HFFc6 (cell line): ENCODE data around the gene FGF9. TPM values are rescaled to one million over a fixed set of nuclear protein-coding genes. Genes with fewer than 3 reads are reported as not detected.

Source experiments
- DNase-seq: peaks from one replicate; pipeline ENCODE4 v3.0.0-alpha.2; 2018
- H3K27ac Mint-ChIP-seq: 2 replicates; pipeline ENCODE4 v1.8.0; 2020; ENCODE audit warnings: mild to moderate bottlenecking, mixed read lengths
- H3K27me3 Mint-ChIP-seq: 2 replicates; pipeline ENCODE4 v1.8.0; 2021; ENCODE audit warnings: mild to moderate bottlenecking, moderate library complexity, mixed read lengths; ENCODE audit not compliant: insufficient read depth
- H3K36me3 Mint-ChIP-seq: 2 replicates; pipeline ENCODE4 v1.8.0; 2021; ENCODE audit warnings: low read depth, mixed read lengths
- H3K4me1 Mint-ChIP-seq: 2 replicates; pipeline ENCODE4 v1.8.0; 2020; ENCODE audit warnings: low read depth, mixed read lengths
- H3K4me3 Mint-ChIP-seq: 2 replicates; pipeline ENCODE4 v1.8.0; 2020; ENCODE audit warnings: mild to moderate bottlenecking, moderate library complexity, mixed read lengths
- H3K9me3 Mint-ChIP-seq: 2 replicates; pipeline ENCODE4 v1.8.0; 2020; ENCODE audit warnings: mild to moderate bottlenecking, mixed read lengths
- total RNA-seq, 6 experiments: library from RNA; stranded (reverse); fragmentation: NEBNext Ultra II Directional; extraction: Animal tissue kit (Norgen Biotek cat#: 25700); gene quantifications; 2 replicates in 1 of 6; 3 replicates in 5 of 6; pipeline ENCODE4 v1.2.3, GENCODE V29; 2021
- TF ChIP-seq, protein P1 (sequence below): fragments of 200-600 bp; sonication (generic); IDR thresholded peaks from 2 replicates; pipeline ENCODE4 v1.5.0; 2021; ENCODE audit warnings: antibody characterized with exemption, mild to moderate bottlenecking

The FGF9 gene
- total RNA-seq, 6 experiments from 2014 or later, result not detected

DNA sequence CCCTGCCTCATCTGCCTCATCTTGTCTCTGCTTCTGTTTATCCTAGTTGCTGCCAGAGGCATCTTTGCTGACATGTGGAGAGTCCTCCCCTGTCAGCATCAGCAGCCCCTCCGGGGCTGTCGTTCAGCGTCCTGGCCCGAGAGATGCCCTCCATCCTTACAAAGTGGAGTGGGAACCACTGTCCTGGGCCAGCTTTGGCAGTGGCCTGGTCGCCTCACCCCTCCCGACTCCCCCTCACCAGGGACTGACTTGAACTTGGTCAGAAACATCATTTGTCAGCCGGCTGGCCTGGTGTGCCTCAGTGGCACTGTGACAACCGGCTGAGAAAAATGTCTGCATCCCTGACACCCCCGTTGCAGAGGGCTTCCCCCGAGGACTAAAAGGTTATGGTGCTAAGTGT is 20.6 kb downstream of the FGF9 start:
- Mint-ChIP-seq H3K4me1 (no peaks in the 10 kb centered on the region), H3K9me3 (no peaks in the 10 kb centered on the region), H3K4me3 (no peak overlapping the region), H3K36me3 (no peaks in the 10 kb centered on the region), H3K27ac (no peak overlapping the region), H3K27me3 (peaks cover 19% of the 10 kb centered on the region)
- no peak for DNase-seq
- TF ChIP-seq, protein P1, sequence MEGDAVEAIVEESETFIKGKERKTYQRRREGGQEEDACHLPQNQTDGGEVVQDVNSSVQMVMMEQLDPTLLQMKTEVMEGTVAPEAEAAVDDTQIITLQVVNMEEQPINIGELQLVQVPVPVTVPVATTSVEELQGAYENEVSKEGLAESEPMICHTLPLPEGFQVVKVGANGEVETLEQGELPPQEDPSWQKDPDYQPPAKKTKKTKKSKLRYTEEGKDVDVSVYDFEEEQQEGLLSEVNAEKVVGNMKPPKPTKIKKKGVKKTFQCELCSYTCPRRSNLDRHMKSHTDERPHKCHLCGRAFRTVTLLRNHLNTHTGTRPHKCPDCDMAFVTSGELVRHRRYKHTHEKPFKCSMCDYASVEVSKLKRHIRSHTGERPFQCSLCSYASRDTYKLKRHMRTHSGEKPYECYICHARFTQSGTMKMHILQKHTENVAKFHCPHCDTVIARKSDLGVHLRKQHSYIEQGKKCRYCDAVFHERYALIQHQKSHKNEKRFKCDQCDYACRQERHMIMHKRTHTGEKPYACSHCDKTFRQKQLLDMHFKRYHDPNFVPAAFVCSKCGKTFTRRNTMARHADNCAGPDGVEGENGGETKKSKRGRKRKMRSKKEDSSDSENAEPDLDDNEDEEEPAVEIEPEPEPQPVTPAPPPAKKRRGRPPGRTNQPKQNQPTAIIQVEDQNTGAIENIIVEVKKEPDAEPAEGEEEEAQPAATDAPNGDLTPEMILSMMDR, result no peak

DNA sequence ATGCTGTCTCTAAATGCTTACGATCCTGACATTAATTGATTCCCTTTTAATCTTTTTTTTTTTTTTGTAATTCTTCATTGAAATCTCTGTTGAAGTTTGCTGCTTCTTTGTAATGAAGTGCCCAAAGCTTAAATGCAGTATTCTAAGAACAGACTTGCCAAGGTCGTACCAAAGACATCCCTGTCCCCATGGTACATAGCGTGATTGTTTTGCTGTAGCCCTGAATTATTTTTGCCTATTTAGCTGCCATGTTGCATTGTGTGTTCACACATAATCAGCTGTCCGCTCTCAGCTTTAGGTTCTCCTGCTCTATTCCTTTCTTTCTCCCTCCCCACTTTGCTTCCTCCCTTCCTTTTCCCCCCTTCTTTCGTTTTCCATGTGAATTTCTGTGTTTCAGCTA is 21.1 kb downstream of the FGF9 start:
- H3K4me3 Mint-ChIP-seq, result no peak overlapping the region
- TF ChIP-seq, protein P1, result no peak
- no peak overlapping the region for H3K27ac Mint-ChIP-seq
- H3K4me1 Mint-ChIP-seq, result no peaks in the 10 kb centered on the region
- no peaks in the 10 kb centered on the region for H3K9me3 Mint-ChIP-seq
- no peak for DNase-seq
- peaks cover 19% of the 10 kb centered on the region for H3K27me3 Mint-ChIP-seq
- H3K36me3 Mint-ChIP-seq, result no peaks in the 10 kb centered on the region

DNA sequence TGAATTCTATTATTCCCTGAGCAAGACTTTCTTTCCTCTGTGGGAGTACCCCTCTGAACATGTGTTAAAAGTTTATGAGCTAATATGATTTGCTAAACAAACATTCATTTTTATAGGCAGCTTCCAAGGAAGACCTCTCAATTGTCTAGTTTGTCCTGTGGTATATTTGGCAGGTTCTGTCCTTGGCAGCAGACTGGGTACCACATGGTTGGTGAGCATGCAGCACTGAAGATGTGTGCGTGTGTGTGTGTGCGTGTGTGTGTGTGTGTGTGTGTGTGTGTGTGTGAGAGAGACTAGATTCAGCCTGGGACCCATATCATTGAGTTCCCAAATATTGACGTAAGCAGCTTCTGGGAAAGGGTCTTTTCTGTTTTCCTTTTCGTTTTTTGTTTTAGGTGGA is 24.0 kb downstream of the FGF9 start:
- H3K36me3 Mint-ChIP-seq, result no peaks in the 10 kb centered on the region
- H3K27me3 Mint-ChIP-seq, result peaks cover 12% of the 10 kb centered on the region
- no peak for DNase-seq
- no peak overlapping the region for H3K4me3 Mint-ChIP-seq
- TF ChIP-seq, protein P1, result no peak
- no peaks in the 10 kb centered on the region for H3K9me3 Mint-ChIP-seq
- no peak overlapping the region for H3K27ac Mint-ChIP-seq
- H3K4me1 Mint-ChIP-seq, result no peaks in the 10 kb centered on the region

DNA sequence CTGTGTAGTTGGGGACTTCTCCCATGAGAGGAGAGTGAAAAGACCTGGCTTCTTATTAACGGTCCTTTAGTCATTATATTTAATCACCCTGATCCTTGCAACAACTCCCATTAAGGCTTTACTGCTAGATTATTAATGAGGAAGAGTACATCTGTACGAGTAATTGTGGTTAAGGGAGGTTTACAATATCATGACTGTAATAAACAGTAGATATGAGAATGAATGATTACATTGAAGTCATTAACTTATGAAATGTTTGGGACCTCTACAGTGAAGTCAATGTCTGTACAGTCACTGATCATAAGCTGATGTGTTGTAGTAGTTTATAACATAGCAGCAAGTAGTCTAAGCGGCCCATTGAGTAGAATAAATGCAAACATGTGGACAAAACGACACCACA is 24.7 kb downstream of the FGF9 start:
- no peaks in the 10 kb centered on the region for H3K4me1 Mint-ChIP-seq
- DNase-seq, result no peak
- H3K9me3 Mint-ChIP-seq, result no peaks in the 10 kb centered on the region
- no peaks in the 10 kb centered on the region for H3K36me3 Mint-ChIP-seq
- TF ChIP-seq, protein P1, result no peak
- no peak overlapping the region for H3K4me3 Mint-ChIP-seq
- peaks cover 12% of the 10 kb centered on the region for H3K27me3 Mint-ChIP-seq
- H3K27ac Mint-ChIP-seq, result no peak overlapping the region

DNA sequence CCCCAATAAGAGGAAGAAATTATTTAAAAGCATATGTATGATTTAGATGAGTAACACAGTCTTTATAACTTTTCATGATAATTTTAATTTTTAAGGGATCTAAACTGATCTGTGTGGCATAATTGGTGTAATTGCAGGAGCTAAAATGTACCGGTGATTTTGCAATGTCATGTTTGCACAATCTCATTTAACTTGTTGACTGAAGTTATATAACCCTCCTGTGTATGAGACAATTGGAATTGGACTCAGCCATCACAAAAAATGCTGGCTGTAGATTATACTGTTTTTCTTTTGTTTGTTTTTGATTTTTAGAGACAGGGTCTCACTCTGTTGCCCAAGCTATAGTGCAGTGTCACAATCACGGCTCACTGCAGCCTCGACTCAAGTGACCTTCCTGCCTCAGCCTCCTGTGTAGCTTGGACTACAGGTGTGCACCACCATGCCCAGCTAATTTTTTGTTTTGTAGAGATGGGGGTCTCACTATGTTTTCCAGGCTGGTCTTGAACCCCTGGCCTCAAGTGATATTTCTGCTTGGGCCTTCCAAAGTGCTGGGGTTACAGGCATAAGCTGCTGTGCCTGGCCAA is 26.1 kb downstream of the FGF9 start:
- DNase-seq, result no peak
- TF ChIP-seq, protein P1, result no peak
- peaks cover 9% of the 10 kb centered on the region for H3K27me3 Mint-ChIP-seq
- H3K4me1 Mint-ChIP-seq, result no peaks in the 10 kb centered on the region
- no peaks in the 10 kb centered on the region for H3K9me3 Mint-ChIP-seq
- H3K4me3 Mint-ChIP-seq, result no peak overlapping the region
- no peak overlapping the region for H3K27ac Mint-ChIP-seq
- H3K36me3 Mint-ChIP-seq, result no peaks in the 10 kb centered on the region
